Endothelial cell (in vitro differentiated cells): ENCODE results near the gene CAMKMT. TPM values are rescaled to one million over a fixed set of nuclear protein-coding genes. Genes with fewer than 3 reads are reported as not detected.

Experiments used
- DNase-seq: peaks from one replicate; pipeline ENCODE4 v3.0.0; 2021; ENCODE audit warnings: low spot score
- H3K27ac Mint-ChIP-seq: one replicate; pipeline ENCODE4 v1.8.0; 2021; ENCODE audit warnings: mixed read lengths, inconsistent platforms; ENCODE audit not compliant: unreplicated experiment
- H3K27me3 Mint-ChIP-seq: one replicate; pipeline ENCODE4 v1.8.0; 2021; ENCODE audit warnings: mild to moderate bottlenecking, moderate library complexity, mixed read lengths, inconsistent platforms; ENCODE audit not compliant: unreplicated experiment
- H3K36me3 Mint-ChIP-seq: one replicate; pipeline ENCODE4 v1.8.0; 2021; ENCODE audit warnings: mild to moderate bottlenecking, low read depth, mixed read lengths, inconsistent platforms; ENCODE audit not compliant: unreplicated experiment
- H3K4me1 Mint-ChIP-seq: one replicate; pipeline ENCODE4 v1.8.0; 2021; ENCODE audit warnings: mild to moderate bottlenecking, mixed read lengths, inconsistent platforms; ENCODE audit not compliant: unreplicated experiment
- H3K4me3 Mint-ChIP-seq: one replicate; pipeline ENCODE4 v1.8.0; 2021; ENCODE audit warnings: mild to moderate bottlenecking, mixed read lengths, inconsistent platforms; ENCODE audit not compliant: unreplicated experiment
- H3K9me3 Mint-ChIP-seq: one replicate; pipeline ENCODE4 v1.8.0; 2021; ENCODE audit warnings: mixed read lengths, inconsistent platforms; ENCODE audit not compliant: unreplicated experiment
- CTCF ChIP-seq: fragments of 200-600 bp; sonication (generic); IDR thresholded peaks from one replicate; pipeline ENCODE4 v1.5.0; 2021; ENCODE audit warnings: antibody characterized with exemption; ENCODE audit not compliant: unreplicated experiment
- total RNA-seq: library from RNA; stranded (reverse); fragmentation: NEBNext Ultra II Directional; extraction: Animal tissue kit (Norgen Biotek cat#: 25700); gene quantifications from one replicate; pipeline ENCODE4 v1.2.1, GENCODE V29; 2021; ENCODE audit not compliant: unreplicated experiment

The CAMKMT gene
- total RNA-seq, 1 donor from 2014 or later, result 8.4 TPM

GRCh38 chr2:44682459-44682858, 320.7 kb downstream of the CAMKMT start:
- Mint-ChIP-seq H3K36me3 (no peaks in the 10 kb centered on the region), H3K27ac (no peak overlapping the region), H3K4me3 (no peak overlapping the region), H3K27me3 (no peaks in the 10 kb centered on the region), H3K4me1 (no peaks in the 10 kb centered on the region), H3K9me3 (no peaks in the 10 kb centered on the region)
- DNase-seq, result no peak
- no peak for TF ChIP-seq CTCF

- no peaks in the 10 kb centered on the region for H3K36me3 Mint-ChIP-seq
- H3K27ac Mint-ChIP-seq, result no peak overlapping the region
- H3K9me3 Mint-ChIP-seq, result no peaks in the 10 kb centered on the region
- no peak overlapping the region for H3K4me3 Mint-ChIP-seq
- no peaks in the 10 kb centered on the region for H3K27me3 Mint-ChIP-seq
- TF ChIP-seq CTCF, result no peak
- H3K4me1 Mint-ChIP-seq, result no peaks in the 10 kb centered on the region
- DNase-seq, result no peak
These were observed 322.8 kb downstream of the CAMKMT start for GRCh38 chr2:44684559-44684958.

GRCh38 chr2:44686561-44686960, 324.8 kb downstream of the CAMKMT start:
- DNase-seq, result no peak
- TF ChIP-seq CTCF, result no peak
- no peaks in the 10 kb centered on the region for H3K27me3 Mint-ChIP-seq
- H3K27ac Mint-ChIP-seq, result no peak overlapping the region
- no peaks in the 10 kb centered on the region for H3K36me3 Mint-ChIP-seq
- no peaks in the 10 kb centered on the region for H3K4me1 Mint-ChIP-seq
- no peaks in the 10 kb centered on the region for H3K9me3 Mint-ChIP-seq
- no peak overlapping the region for H3K4me3 Mint-ChIP-seq

- Mint-ChIP-seq H3K27ac (no peak overlapping the region), H3K9me3 (no peaks in the 10 kb centered on the region), H3K36me3 (no peaks in the 10 kb centered on the region), H3K4me3 (no peak overlapping the region), H3K27me3 (no peaks in the 10 kb centered on the region), H3K4me1 (no peaks in the 10 kb centered on the region)
- DNase-seq, result no peak
- no peak for TF ChIP-seq CTCF
These were observed 326.1 kb downstream of the CAMKMT start for GRCh38 chr2:44687686-44688455.

GRCh38 chr2:44688456-44689124, 326.8 kb downstream of the CAMKMT start:
- no peak overlapping the region for H3K27ac Mint-ChIP-seq
- no peaks in the 10 kb centered on the region for H3K27me3 Mint-ChIP-seq
- no peak overlapping the region for H3K4me3 Mint-ChIP-seq
- H3K9me3 Mint-ChIP-seq, result no peaks in the 10 kb centered on the region
- DNase-seq, result no peak
- TF ChIP-seq CTCF, result no peak
- H3K36me3 Mint-ChIP-seq, result no peaks in the 10 kb centered on the region
- H3K4me1 Mint-ChIP-seq, result no peaks in the 10 kb centered on the region
